ENCODE measurements around the gene TEDC1.

GRCh38 chr14:105453847-105454246 is 37.2 kb upstream of the TEDC1 start:
- no peak for TF ChIP-seq EZH2phosphoT487 (IDR thresholded peaks at IDR 0.05; ENCODE audit: insufficient read depth, low read depth)
- no peak for TF ChIP-seq EZH2 (IDR thresholded peaks at IDR 0.05; ENCODE audit: insufficient read depth, poor library complexity, severe bottlenecking)
